Calu3 (cell line): ENCODE results near the gene NTM. TPM values are rescaled to one million over a fixed set of nuclear protein-coding genes. Genes with fewer than 3 reads are reported as not detected.

Source experiments
- BruUV-seq: library from RNA; stranded (reverse); fragments of 400-500 nt; replicated peaks from 2 replicates; lab custom pipeline; 2021; lab: Mats Ljungman, UMichigan
- CTCF ChIA-PET: fragments of 300-600 bp; sonication (Branson Sonifier 250); formaldehyde crosslinking; loops from one replicate; lab custom pipeline; 2022; ENCODE audit warnings: antibody characterized with exemption; lab: Charles Lee
- DNase-seq: peaks from one replicate; pipeline ENCODE4 v3.0.0; 2022
- H3K27ac Mint-ChIP-seq: one replicate; pipeline ENCODE4 v1.8.0; 2022; ENCODE audit warnings: mixed read lengths; ENCODE audit not compliant: unreplicated experiment
- H3K27me3 Mint-ChIP-seq: one replicate; pipeline ENCODE4 v1.8.0; 2022; ENCODE audit warnings: mixed read lengths; ENCODE audit not compliant: unreplicated experiment
- H3K36me3 Mint-ChIP-seq: one replicate; pipeline ENCODE4 v1.8.0; 2022; ENCODE audit warnings: mild to moderate bottlenecking, moderate library complexity, mixed read lengths; ENCODE audit not compliant: insufficient read depth, unreplicated experiment
- H3K4me1 Mint-ChIP-seq: one replicate; pipeline ENCODE4 v1.8.0; 2022; ENCODE audit warnings: mild to moderate bottlenecking, low read depth, mixed read lengths; ENCODE audit not compliant: unreplicated experiment
- H3K4me3 Mint-ChIP-seq: one replicate; pipeline ENCODE4 v1.8.0; 2022; ENCODE audit warnings: mild to moderate bottlenecking, low read depth, moderate library complexity, mixed read lengths; ENCODE audit not compliant: unreplicated experiment
- H3K9me3 Mint-ChIP-seq: one replicate; pipeline ENCODE4 v1.8.0; 2022; ENCODE audit warnings: low read depth, mixed read lengths; ENCODE audit not compliant: unreplicated experiment
- intact Hi-C: fragments of 100-400 bp; cut with micrococcal nuclease; formaldehyde crosslinking; loops from one replicate; pipeline ENCODE4 v1.10.0; 2022; ENCODE audit not compliant: unreplicated experiment
- total RNA-seq: library from RNA; stranded (reverse); gene quantifications from 2 replicates; pipeline ENCODE4 v1.2.3, GENCODE V29; 2022
- TF ChIP-seq, protein P1 (sequence below): fragments of 200-600 bp; IDR thresholded peaks from one replicate; pipeline ENCODE4 v1.8.0; 2022; ENCODE audit warnings: antibody characterized with exemption; ENCODE audit not compliant: unreplicated experiment

Gene NTM
- total RNA-seq, 1 experiment from 2014 or later: not detected

DNA sequence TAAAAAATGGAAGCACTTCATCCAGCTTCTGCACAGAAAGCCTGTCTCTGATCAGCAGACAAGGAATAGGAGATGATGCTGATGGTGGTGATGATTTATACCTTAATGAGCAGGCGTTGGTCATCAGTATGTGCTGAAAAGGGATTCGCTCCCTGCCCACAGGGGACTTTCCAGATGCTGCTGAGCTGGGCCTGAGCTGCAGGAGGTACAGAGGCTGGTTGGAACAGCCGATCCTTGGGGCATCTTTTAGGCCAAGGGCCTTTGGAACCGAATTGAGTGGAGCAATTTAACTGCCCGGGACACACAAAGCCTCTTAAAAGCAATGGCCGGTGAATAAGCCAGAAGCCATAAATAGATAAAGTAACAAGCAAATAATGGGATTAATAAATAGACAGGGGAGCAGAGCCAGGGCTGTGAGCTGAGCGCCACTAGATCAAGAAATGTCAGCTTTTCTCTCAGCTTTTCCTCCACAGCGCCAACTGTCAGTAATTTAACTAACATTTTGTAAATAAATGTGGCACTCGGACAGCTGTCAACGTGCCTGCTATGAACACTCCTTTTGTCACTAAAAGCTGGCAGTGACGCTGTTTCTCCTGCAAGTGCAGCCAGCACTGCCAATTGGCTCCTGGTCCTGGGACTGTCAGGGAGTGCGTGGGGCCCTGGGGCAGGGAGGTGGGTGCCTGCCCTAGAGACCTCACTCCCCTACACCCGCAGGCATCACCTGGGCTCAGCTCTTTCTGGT lies 562.3 kb downstream of the NTM start:
- intact Hi-C loops: no loop called here
- CTCF ChIA-PET: interaction anchor here (0.6 kb wide), 1 partner anchor 765 kb away, joined by 3 read pairs; no protein-coding TSS in a partner anchor
- Mint-ChIP-seq H3K36me3 (no peaks in the 10 kb centered on the region), H3K27ac (no peak overlapping the region), H3K4me3 (no peak overlapping the region), H3K4me1 (no peaks in the 10 kb centered on the region), H3K9me3 (peaks cover 4% of the 10 kb centered on the region), H3K27me3 (no peaks in the 10 kb centered on the region)
- no TSS peak for BruUV-seq
- TF ChIP-seq, protein P1, sequence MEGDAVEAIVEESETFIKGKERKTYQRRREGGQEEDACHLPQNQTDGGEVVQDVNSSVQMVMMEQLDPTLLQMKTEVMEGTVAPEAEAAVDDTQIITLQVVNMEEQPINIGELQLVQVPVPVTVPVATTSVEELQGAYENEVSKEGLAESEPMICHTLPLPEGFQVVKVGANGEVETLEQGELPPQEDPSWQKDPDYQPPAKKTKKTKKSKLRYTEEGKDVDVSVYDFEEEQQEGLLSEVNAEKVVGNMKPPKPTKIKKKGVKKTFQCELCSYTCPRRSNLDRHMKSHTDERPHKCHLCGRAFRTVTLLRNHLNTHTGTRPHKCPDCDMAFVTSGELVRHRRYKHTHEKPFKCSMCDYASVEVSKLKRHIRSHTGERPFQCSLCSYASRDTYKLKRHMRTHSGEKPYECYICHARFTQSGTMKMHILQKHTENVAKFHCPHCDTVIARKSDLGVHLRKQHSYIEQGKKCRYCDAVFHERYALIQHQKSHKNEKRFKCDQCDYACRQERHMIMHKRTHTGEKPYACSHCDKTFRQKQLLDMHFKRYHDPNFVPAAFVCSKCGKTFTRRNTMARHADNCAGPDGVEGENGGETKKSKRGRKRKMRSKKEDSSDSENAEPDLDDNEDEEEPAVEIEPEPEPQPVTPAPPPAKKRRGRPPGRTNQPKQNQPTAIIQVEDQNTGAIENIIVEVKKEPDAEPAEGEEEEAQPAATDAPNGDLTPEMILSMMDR: no peak
- DNase-seq: no peak

DNA sequence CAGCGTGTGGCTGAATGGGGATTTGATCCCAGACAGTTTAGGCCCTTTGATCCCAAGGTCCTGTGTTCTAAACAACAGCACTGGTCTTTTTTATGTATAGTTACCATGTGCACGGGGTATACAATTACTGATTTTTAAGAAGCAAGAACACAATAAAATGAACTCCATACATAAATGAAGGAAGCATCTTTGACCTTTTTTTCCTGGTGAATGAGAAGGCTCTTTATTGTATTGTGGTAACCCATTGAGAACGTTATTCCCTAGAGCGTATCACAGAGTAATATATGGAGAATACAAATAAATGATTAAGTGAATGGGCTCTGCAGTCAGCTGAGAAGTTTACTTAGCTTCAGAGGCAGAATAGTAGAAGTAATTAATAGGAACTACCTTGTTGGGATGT lies 563.6 kb downstream of the NTM start:
- intact Hi-C loops: no loop called here
- no peaks in the 10 kb centered on the region for H3K36me3 Mint-ChIP-seq
- CTCF ChIA-PET: no interaction called here
- no peak for DNase-seq
- H3K4me1 Mint-ChIP-seq: no peaks in the 10 kb centered on the region
- no peaks in the 10 kb centered on the region for H3K27me3 Mint-ChIP-seq
- BruUV-seq: no TSS peak
- no peak overlapping the region for H3K27ac Mint-ChIP-seq
- H3K9me3 Mint-ChIP-seq: peaks cover 10% of the 10 kb centered on the region
- no peak overlapping the region for H3K4me3 Mint-ChIP-seq
- TF ChIP-seq, protein P1: no peak

DNA sequence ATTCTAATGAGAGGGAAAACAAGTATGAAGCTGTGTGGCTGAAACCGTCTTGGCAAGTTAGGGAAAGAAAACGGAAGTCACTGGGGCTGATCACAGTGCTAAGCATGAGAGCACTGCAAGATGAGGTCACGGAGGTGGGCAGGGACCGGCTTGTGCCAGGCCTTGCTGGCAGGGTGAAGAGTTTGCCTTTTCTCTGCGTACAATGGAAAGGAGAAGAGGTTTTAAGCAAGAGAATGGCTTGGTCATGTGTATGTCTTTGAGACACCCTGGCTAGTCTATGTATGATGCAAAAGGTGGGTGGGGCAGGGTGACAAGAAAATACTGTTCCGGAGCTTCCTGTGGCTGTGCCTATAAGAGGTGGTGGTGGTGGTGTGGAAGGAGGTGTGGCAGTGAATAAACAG lies 567.9 kb downstream of the NTM start:
- Mint-ChIP-seq H3K9me3 (peaks cover 13% of the 10 kb centered on the region), H3K4me3 (no peak overlapping the region), H3K27me3 (no peaks in the 10 kb centered on the region), H3K27ac (no peak overlapping the region), H3K4me1 (no peaks in the 10 kb centered on the region), H3K36me3 (no peaks in the 10 kb centered on the region)
- no TSS peak for BruUV-seq
- TF ChIP-seq, protein P1: no peak
- no peak for DNase-seq
- CTCF ChIA-PET: no interaction called here
- intact Hi-C loops: no loop called here

- H3K9me3 Mint-ChIP-seq: peaks cover 15% of the 10 kb centered on the region
- no peaks in the 10 kb centered on the region for H3K4me1 Mint-ChIP-seq
- no peak overlapping the region for H3K27ac Mint-ChIP-seq
- H3K4me3 Mint-ChIP-seq: no peak overlapping the region
- no peak for DNase-seq
- intact Hi-C loops: no loop called here
- no TSS peak for BruUV-seq
- no peaks in the 10 kb centered on the region for H3K36me3 Mint-ChIP-seq
- TF ChIP-seq, protein P1: no peak
- CTCF ChIA-PET: interaction anchor here (0.5 kb wide), 1 partner anchor 1470 kb away, joined by 4 read pairs; no protein-coding TSS in a partner anchor
- no peaks in the 10 kb centered on the region for H3K27me3 Mint-ChIP-seq
Observed at GRCh38 chr11:131940126-131940525, 569.7 kb downstream of the NTM start.
